Breast epithelium (tissue), 3 donors: ENCODE results near the gene HBM.

ENCODE experiments used
- CTCF ChIP-seq, 3 donors: fragments of 450-650 bp; IDR thresholded peaks; one replicate each; pipeline ENCODE4 v1.5.1; 2016 to 2017; ENCODE audit warnings: antibody characterized with exemption in 3 of 3, mild to moderate bottlenecking in 3 of 3, moderate library complexity in 3 of 3
- POLR2A ChIP-seq: fragments of 450-650 bp; IDR thresholded peaks from one replicate; pipeline ENCODE4 v1.6.1; 2016; ENCODE audit warnings: antibody characterized with exemption, mild to moderate bottlenecking, moderate library complexity
- POLR2AphosphoS5 ChIP-seq, 3 donors: sonication (generic); formaldehyde crosslinking; IDR thresholded peaks; one replicate each; pipeline ENCODE4 v1.6.1; 2017; ENCODE audit warnings: antibody characterized with exemption in 3 of 3

- TF ChIP-seq CTCF (IDR thresholded peaks at IDR 0.05) (no peak), POLR2A (no peak), POLR2AphosphoS5 (IDR thresholded peaks at IDR 0.05) (no peak)
These were observed 22.3 kb upstream of the HBM start for GRCh38 chr16:143456-143855.
